ENCODE data around the gene OR13H1.
"Not testable (repeated sequence)": the region's sequence is repeated elsewhere in the genome, so short reads cannot be mapped to it uniquely, and the experiment has no call there.

The OR13H1 gene

GRCh38 chrX:131543774-131544173 lies at the start of gene OR13H1:
Gene OR13H1, plus strand, starts transcription at chrX:131544074. Its CDS starts 0 bp downstream, at chrX:131544074.
- in situ Hi-C loops (cut with MboI; ENCODE audit: low sequenced_read_pairs), result no loop called here

- in situ Hi-C loops (cut with MboI; ENCODE audit: low sequenced_read_pairs), result not testable (repeated sequence)
Measured at GRCh38 chrX:131501556-131501955, 42.3 kb upstream of the OR13H1 start.

GRCh38 chrX:131513159-131513914 lies 30.5 kb upstream of the OR13H1 start:
- in situ Hi-C loops (cut with MboI; ENCODE audit: low sequenced_read_pairs), result no loop called here

- in situ Hi-C loops (cut with MboI; ENCODE audit: low sequenced_read_pairs), result no loop called here
Measured at GRCh38 chrX:131521824-131522223, 22.1 kb upstream of the OR13H1 start.

- in situ Hi-C loops (cut with MboI; ENCODE audit: low sequenced_read_pairs), result no loop called here
Measured at GRCh38 chrX:131544218-131544617, 344 bp downstream of the OR13H1 start.

GRCh38 chrX:131549011-131549410 lies 5.1 kb downstream of the OR13H1 start:
- in situ Hi-C loops (cut with MboI; ENCODE audit: low sequenced_read_pairs), result no loop called here

- in situ Hi-C loops (cut with MboI; ENCODE audit: low sequenced_read_pairs), result not testable (repeated sequence)
Measured at GRCh38 chrX:131552453-131552852, 8.6 kb downstream of the OR13H1 start.

GRCh38 chrX:131558562-131558961 lies 14.7 kb downstream of the OR13H1 start:
- in situ Hi-C loops (cut with MboI; ENCODE audit: low sequenced_read_pairs), result no loop called here

GRCh38 chrX:131564553-131565229 lies 20.8 kb downstream of the OR13H1 start:
- in situ Hi-C loops (cut with MboI; ENCODE audit: low sequenced_read_pairs), result no loop called here

- in situ Hi-C loops (cut with MboI; ENCODE audit: low sequenced_read_pairs), result no loop called here
Measured at GRCh38 chrX:131565909-131566308, 22.0 kb downstream of the OR13H1 start.

- in situ Hi-C loops (cut with MboI; ENCODE audit: low sequenced_read_pairs), result no loop called here
Measured at GRCh38 chrX:131571348-131571747, 27.5 kb downstream of the OR13H1 start.

GRCh38 chrX:131572372-131573014 lies 28.6 kb downstream of the OR13H1 start:
- in situ Hi-C loops (cut with MboI; ENCODE audit: low sequenced_read_pairs), result no loop called here

GRCh38 chrX:131577413-131577812 lies 33.5 kb downstream of the OR13H1 start:
- in situ Hi-C loops (cut with MboI; ENCODE audit: low sequenced_read_pairs), result no loop called here

- in situ Hi-C loops (cut with MboI; ENCODE audit: low sequenced_read_pairs), result no loop called here
Measured at GRCh38 chrX:131577999-131578734, 34.3 kb downstream of the OR13H1 start.

- in situ Hi-C loops (cut with MboI; ENCODE audit: low sequenced_read_pairs), result not testable (repeated sequence)
Measured at GRCh38 chrX:131578735-131579367, 35.0 kb downstream of the OR13H1 start.

GRCh38 chrX:131588995-131589394 lies 45.1 kb downstream of the OR13H1 start:
- in situ Hi-C loops (cut with MboI; ENCODE audit: low sequenced_read_pairs), result no loop called here

Measured in HL-60/S4 treated with retinoic acid at 250 ng/mL for 4 days and 3 days (cell line).